ENCODE data around the gene CSF1.

DNA sequence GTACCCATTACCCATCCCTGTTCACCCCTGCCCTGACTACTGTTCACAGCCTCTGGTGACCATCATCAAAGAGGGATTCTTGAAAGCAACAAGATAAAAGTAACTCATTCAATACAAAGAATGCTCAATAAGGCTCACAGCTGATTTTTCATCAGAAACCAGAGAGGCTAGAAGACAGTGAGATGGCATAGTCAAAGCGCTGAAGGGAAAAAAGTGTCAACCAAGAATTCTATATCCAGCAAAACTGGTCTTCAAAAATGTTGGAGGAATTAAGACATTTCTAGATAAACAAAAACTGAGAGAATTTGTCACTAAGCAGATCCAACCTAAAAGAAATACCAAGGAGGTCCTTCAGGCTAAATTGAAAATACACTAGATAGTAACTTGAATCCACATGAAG is 27.1 kb downstream of the CSF1 start:
- TF ChIP-seq POLR2A (IDR thresholded peaks at IDR 0.05): no peak
- TF ChIP-seq, protein P1, sequence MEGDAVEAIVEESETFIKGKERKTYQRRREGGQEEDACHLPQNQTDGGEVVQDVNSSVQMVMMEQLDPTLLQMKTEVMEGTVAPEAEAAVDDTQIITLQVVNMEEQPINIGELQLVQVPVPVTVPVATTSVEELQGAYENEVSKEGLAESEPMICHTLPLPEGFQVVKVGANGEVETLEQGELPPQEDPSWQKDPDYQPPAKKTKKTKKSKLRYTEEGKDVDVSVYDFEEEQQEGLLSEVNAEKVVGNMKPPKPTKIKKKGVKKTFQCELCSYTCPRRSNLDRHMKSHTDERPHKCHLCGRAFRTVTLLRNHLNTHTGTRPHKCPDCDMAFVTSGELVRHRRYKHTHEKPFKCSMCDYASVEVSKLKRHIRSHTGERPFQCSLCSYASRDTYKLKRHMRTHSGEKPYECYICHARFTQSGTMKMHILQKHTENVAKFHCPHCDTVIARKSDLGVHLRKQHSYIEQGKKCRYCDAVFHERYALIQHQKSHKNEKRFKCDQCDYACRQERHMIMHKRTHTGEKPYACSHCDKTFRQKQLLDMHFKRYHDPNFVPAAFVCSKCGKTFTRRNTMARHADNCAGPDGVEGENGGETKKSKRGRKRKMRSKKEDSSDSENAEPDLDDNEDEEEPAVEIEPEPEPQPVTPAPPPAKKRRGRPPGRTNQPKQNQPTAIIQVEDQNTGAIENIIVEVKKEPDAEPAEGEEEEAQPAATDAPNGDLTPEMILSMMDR (IDR thresholded peaks at IDR 0.05): no peak
